Measurements from ENCODE around the gene KHDC3L.
"Not testable (repeated sequence)": the region's sequence is repeated elsewhere in the genome, so short reads cannot be mapped to it uniquely, and the experiment has no call there.

KHDC3L gene

DNA sequence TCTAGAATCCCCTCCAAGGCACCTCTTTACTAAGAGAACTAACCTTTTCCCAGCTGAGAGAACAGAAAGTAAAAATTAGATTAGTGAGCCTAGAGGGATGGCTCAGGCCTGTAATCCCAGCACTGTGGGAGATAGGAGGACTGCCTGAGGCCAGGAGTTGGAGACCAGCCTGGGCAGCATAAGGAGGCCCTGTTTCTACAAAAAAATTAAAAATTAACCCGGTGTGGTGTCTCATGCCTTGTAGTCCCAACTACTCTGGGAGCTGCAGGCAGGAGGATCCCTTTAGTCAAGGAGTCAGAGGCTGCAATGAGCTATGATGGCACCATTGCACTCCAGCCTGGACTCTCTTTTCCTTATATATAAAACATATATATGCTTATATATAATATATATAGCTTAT is 12.8 kb downstream of the KHDC3L start:
- CTCF ChIA-PET = no interaction called here
- no peak for DNase-seq (ENCODE audit: low spot score)
- no peak overlapping the region for H3K27ac ChIP-seq
- POLR2A ChIA-PET (ENCODE audit: low non-redundant PET) = no interaction called here
- TF ChIP-seq CTCF (conservative IDR thresholded peaks at IDR 0.05; ENCODE audit: low read depth) = no peak

GRCh38 chr6:73377225-73377624 is 14.8 kb downstream of the KHDC3L start:
- no peak for TF ChIP-seq CTCF (conservative IDR thresholded peaks at IDR 0.05; ENCODE audit: low read depth)
- ChIA-PET CTCF (no interaction called here), POLR2A (ENCODE audit: low non-redundant PET) (no interaction called here)
- no peak for DNase-seq (ENCODE audit: low spot score)
- H3K27ac ChIP-seq = no peak overlapping the region

- H3K27ac ChIP-seq; DNase-seq (ENCODE audit: low spot score); POLR2A ChIA-PET (ENCODE audit: low non-redundant PET): not testable (repeated sequence)
- CTCF ChIA-PET = interaction anchor here (0.6 kb wide), 1 partner anchor 450 kb away, joined by 5 read pairs; no protein-coding TSS in a partner anchor
These were observed 19.1 kb downstream of the KHDC3L start for GRCh38 chr6:73381531-73381930.

DNA sequence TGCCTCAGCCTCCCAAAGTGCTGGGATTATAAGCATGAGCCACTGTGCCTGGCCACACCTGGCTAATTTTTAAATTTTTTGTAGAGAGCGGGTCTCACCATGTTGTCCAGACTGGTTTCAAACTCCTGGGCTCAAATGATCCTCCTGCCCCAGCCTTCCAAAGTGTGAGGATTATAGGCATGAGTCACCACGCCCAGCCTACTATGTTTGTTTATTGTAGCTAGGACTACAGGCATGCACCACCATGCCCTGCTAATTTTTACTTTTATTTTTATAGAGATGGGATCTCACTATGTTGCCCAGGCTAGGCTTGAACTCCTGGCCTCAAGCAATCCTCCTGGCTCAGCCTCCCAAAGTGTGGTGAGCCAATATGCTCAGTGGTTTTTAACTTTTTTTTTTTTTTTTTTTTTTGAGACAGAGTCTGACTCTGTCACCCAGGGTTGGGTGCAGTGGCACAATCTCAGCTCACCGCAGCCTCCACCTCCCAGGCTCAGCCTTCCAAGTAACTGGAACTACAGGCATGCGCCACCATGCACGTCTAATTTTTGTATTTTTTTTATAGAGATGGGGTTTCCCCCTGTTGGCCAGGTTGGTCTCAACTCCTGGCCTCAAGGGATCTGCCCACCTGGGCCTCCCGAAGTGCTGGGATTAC is 20.1 kb downstream of the KHDC3L start:
- no peak for DNase-seq (ENCODE audit: low spot score)
- no peak overlapping the region for H3K27ac ChIP-seq
- TF ChIP-seq CTCF (conservative IDR thresholded peaks at IDR 0.05; ENCODE audit: low read depth) = no peak
- CTCF ChIA-PET = no interaction called here
- POLR2A ChIA-PET (ENCODE audit: low non-redundant PET) = no interaction called here

DNA sequence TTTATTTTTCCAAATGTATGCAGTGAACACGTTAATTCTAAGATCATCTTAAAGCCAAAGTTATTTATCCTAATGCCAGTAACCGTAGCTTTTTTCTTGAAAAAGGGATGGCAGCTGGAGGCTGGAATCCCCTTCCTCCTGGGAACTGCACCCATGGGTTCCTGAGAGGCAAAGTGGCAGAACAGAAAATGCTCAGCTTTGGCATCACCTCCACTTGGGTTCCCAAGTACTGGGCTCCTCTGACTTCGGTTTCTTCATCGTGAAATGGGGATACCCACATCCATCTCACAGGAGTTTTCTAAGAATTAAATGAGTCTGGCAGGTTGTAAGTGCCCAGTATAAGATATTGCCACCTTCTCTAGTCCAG is 26.0 kb downstream of the KHDC3L start:
- CTCF ChIA-PET = interaction anchor here (0.6 to 1.6 kb wide), 6 partner anchors 10 to 224 kb away, joined by 3 to 9 read pairs (median 3); no protein-coding TSS in a partner anchor

GRCh38 chr6:73388800-73389512 is 26.5 kb downstream of the KHDC3L start:
- peak; percentile 84 for TF ChIP-seq CTCF (conservative IDR thresholded peaks at IDR 0.05; ENCODE audit: low read depth)
- DNase-seq (ENCODE audit: low spot score) = peak; percentile 78
- CTCF ChIA-PET = interaction anchor here (1.2 to 1.6 kb wide), 4 partner anchors 10 to 125 kb away, joined by 3 to 9 read pairs (median 5); no protein-coding TSS in a partner anchor
- POLR2A ChIA-PET (ENCODE audit: low non-redundant PET) = no interaction called here
- peak overlapping the region; percentile 96 for H3K27ac ChIP-seq

More for the DNA sequence above, 26.0 kb downstream of the KHDC3L start:
- POLR2A ChIA-PET (ENCODE audit: low non-redundant PET) = no interaction called here
- H3K27ac ChIP-seq = peak overlapping the region; percentile 96
- no peak for TF ChIP-seq CTCF (conservative IDR thresholded peaks at IDR 0.05; ENCODE audit: low read depth)
- peak; percentile 8 for DNase-seq (ENCODE audit: low spot score)

GRCh38 chr6:73389854-73390253 is 27.4 kb downstream of the KHDC3L start:
- H3K27ac ChIP-seq = peak overlapping the region; percentile 54
- POLR2A ChIA-PET (ENCODE audit: low non-redundant PET) = no interaction called here
- DNase-seq (ENCODE audit: low spot score) = no peak
- CTCF ChIA-PET = interaction anchor here (0.7 kb wide), 1 partner anchor 62 kb away, joined by 3 read pairs; no protein-coding TSS in a partner anchor
- TF ChIP-seq CTCF (conservative IDR thresholded peaks at IDR 0.05; ENCODE audit: low read depth) = no peak
